GM21576 (cell line): Measurements from ENCODE around the gene UTS2R.
"Not testable (repeated sequence)": the region's sequence is repeated elsewhere in the genome, so short reads cannot be mapped to it uniquely, and the experiment has no call there.

Experiments
- ATAC-seq: cut with Tn5 transposase; IDR thresholded peaks from one replicate; pipeline ENCODE4 v1.9.1; 2021; ENCODE audit warnings: mild to moderate bottlenecking, moderate library complexity; ENCODE audit not compliant: unreplicated experiment

UTS2R gene

DNA sequence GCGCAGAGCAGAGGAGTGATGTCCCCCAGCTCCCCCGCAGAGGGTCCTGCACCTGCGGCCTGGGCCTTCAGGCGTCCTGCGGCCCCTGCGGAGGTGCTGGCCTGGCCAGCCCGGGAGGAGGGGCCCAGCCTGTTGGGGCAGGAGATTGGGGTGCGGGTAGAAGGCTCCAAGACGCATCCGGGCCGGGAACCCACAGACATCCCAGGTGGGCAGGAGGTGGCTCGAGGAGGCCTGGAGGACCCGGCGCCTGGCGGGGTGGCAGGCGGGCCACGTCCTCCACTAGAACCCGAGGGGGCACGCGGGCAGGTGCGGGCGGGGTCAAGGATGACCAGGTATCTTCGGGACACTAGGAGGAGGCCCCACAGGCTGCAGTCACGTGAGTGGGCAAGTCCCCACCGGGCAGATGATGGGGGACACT lies 37.4 kb upstream of the UTS2R start:
- no peak for ATAC-seq

DNA sequence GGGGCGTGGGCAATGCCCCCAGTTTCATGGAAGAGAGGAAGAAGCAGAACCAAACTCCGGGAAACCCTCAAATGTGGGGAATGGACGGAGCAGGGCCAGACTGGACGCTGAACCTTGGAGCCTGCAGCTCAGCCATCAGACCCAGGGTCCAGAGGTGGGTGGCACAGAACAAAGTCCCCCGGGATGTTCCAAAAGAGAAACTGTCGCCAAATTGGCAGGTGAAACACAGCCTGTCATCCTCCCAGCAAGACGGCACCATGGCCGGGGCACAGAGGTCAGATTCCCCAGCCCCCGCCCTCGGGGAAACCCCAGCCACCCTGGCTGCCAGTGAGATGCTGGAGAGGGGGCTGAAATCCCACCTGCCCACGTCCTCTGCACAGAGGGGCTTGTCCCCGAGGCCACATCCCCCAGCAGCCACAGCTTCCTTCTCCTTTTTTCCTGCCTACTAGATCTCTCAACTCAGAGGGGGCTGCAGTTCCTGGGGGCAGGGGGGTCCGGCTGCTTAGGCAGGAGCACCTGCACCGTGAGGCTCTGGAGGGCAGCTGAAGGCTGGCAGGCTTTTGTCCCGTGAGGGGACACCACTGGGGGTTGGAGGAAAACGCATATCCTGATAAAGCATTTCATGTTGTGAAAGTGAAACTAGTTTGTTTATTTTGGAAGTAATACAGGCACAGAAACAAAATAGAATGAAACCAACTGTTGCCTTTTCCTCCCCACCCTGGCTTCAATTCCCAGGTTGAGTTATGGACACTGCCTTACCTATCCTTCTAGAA lies 36.8 kb upstream of the UTS2R start:
- ATAC-seq: no peak

DNA sequence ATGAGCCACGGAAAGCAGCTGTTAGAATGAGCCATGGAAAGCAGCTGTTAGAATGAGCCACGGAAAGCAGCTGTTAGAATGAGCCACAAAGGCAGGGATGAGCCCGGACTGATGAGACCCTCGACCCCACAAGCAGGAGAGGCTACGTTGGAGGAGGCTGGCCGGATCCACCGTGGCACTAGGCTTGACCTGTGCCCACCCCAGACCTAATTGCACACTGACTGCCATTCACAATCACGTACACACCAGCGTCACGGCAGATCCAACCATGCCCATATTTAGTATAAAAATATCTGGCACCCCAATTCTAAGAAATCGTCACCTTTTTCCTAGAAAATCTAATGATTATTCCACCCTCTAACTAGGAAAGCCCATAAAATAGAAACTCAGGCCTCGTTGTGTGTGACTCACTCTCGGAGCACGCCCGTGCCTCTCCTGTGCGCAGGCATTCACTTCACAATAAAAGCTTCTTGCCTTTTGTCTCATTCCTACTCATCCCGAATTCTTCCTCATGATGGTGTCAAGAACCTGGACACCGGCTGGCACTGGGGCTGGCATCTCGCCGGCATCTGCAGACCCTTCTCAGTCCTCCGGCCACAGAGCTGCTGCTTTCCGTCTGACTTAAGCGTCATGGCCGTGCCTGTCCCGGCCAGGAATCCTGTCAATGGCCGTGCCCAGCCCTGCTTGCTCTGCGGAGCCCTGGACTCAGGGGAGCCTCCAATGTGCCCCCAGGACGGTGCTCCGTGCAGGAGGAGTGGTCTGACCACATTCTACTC lies 32.5 kb upstream of the UTS2R start:
- no peak for ATAC-seq

DNA sequence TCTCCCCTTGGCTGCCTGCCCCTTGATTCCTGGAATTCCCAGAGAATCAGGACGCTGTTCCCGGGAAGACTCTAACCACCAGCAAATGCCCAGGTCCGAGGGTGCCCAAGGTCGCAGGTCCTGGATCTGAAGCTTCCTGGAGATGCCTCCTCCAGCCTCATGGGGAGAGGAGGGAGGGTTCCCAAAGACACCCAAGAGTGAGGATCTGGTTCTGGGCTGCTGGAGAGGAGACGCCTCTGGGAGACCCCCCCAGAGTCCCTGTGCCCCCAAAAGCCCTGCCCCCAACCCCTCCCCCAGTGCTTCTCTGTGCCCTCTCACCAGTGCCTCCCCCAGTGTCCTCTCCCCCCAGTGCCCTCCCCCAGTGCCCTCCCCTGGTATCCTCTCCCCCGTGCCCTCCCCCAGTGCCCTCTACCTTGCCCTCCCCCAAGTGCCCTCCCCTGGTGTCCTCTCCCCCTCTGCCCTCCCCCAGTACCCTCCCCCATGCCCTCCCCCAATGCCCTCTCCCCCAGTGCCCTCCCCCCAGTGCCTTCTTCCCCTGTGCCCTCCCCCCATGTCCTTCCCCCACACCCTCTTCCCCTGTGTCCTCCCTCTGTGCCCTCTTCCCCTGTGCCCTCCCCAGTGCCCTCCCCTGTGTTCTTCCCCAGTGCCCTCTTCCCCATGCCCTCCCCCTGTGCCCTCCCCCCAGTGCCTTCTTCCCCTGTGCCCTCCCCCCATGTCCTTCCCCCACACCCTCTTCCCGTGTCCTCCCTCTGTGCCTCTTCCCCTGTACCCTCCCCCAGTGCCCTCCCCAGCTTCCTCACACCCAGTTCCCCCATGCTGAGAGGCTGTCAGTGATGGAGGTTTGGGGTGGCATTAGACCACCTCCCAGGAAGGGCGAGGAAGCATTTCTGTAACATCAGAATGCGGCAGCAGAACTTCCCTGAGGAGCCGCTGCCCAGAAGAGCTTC lies 31.7 kb upstream of the UTS2R start:
- ATAC-seq: no peak

DNA sequence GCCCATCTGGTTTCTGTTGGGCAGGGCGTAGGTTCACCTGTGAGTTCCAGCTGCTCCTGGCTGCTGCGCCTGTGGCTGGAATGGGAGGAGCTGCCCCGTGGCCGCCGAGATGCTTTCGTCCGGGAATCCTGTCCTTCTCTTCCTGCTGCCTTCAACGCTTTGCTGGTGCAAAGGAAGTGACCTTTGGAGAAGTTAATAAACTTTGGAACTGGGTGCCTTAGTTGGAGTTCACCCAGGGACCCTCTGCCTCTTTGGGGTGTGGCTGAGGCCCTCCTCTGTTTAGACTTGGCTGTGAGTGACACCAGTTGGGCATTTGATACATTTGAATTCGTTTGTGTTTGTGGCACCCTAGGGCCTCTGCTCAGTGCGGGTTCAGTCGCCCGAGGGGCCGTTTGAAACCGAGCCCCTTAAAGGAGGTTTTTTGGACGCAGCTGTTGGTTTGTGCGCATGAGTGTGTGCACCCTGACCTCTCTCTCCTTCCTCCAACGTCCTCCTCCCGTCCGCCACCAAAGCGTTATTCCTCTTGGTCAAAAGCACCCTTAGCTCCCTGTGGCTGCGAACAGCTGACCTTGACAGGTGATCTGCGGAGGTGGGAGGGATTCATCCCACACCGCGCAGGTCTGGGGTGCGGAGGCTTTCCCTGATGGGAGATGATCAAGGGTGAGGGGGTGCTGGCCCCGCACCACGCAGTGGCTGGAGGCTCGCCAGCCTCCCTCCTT lies 29.0 kb upstream of the UTS2R start:
- ATAC-seq: no peak

DNA sequence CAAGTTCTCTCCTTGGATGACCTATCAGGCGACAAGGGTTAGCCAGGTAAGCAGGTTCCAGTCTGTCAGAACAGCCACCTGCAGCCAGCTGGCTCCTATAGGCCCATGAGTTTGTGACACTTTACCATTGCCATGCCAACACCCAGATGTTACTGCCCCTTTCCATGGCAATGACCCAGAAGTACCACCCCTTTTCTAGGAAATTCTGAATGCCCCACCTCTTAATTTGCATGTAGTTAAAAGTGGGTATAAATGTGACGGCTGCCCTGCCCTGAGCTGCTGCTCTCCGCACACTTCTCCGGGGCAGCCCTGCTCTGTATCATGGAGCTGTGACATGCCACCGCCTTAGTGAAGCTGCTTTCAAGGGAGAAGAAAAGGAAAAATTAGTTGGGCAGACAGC lies 28.0 kb upstream of the UTS2R start:
- no peak for ATAC-seq

DNA sequence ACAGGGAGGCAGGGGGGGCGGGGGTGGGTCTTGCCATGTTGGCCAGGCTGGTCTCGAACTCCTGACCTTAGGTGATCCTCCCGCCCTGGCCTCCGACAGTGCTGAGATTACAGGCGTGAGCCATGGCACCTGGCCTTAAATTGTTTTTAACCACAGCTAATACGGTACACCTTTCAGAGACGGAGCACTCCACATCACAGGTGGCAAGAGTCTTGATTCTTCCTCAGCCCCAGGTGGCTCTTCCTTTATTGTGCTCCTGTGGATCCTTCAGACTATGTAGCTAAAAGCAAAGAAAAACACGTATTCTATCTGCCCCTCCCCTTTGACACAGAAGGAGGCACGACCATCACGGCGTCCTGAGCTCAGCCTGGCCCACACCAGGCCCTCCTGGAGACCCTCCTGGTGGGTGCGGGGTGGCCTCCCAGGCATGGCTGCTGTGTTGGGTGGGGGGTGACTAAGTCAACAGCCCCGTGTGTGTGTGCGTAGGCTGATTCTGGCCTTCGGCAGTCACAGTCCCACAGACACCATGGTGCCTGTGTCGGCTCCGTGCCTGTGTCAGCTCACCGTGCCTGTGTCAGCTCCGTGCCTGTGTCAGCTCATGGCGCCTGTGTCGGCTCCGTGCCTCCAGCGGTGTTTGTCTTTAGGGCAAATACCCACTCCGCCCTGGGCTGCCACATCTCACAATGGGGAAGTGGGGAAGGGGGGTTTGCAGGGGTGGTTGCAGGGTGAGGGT lies 27.2 kb upstream of the UTS2R start:
- no peak for ATAC-seq

DNA sequence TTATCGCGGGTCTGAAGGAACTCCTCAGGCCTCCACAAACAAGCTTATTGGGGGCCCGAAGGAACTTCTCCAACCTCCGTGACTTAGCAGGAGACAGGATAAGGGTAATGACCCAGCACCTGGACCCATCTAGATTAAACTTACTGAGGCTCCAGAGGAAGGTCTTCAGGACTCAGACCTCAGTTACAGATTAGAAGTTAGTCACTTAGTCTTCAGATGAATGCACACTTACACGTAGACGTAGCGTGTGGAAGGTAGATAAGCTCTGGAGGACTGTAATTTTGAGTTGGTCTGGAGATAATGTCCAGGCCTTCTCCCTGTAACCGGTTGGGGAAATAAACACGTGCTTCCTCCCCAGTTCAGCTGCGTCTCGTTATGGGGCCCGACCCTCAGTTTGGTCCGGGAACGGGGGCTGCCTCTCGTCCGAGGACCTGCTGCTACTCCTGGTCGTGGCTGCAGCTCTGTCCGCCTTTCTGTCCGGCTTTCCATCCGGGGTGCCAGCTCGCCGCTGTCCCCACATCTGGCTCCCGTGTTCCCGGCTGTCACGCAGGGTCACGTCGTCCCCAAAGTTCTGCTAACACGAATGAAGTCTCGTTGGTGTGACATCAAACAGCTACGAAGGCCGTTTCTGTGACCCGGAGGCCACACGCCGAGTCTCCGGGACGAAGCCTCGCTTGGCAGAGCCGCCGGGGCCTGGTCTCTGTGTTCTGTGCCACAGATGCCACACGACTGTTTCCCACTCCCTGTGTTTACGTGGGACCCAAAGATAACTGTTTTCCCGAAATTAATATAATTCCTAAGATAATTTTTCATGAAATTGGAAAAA lies 26.2 kb upstream of the UTS2R start:
- no peak for ATAC-seq

DNA sequence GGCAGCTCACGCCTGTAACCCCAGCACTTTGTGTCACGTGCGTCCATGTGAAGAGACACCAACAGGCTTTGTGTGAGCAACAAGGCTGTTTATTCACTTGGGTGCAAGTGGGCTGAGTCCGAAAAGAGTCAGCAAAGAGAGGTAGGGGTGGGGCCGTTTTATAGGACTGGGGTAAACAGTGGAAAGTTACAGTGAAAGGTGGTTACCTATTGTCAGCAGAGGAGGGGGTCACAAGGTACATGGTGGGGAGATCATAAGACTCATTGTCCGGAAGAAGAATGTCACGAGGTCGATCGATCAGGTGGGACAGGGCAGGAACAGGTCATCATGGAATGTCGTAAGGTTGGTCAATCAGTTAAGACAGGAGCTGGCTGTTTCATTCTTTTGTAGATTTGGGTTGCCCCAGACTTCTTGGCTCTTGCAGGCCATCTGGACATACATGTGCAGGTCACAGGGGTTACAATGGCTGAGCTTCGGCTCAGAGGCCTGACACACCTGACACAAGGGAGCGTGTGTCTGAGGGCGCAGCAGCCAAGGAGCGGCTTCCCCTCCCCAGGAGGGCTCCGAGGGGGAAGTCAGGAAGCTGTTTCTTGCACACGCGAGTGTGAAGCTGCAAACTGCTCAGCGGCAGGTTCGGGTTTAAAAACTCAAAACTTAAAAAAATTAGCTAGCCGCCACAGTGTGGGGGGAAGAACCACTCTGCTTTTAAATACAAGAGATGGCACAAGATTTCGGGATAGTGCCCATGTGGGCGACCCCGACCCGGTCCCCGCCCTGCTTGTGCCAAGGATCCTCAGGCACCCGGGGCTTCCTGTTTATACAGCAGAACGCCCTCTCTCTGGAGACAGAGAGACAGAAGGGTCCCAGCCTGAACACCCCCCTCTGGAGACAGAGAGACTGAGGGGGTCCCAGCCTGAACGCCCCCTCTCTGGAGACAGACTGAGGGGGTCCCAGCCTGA lies 24.9 kb upstream of the UTS2R start:
- ATAC-seq: no peak

DNA sequence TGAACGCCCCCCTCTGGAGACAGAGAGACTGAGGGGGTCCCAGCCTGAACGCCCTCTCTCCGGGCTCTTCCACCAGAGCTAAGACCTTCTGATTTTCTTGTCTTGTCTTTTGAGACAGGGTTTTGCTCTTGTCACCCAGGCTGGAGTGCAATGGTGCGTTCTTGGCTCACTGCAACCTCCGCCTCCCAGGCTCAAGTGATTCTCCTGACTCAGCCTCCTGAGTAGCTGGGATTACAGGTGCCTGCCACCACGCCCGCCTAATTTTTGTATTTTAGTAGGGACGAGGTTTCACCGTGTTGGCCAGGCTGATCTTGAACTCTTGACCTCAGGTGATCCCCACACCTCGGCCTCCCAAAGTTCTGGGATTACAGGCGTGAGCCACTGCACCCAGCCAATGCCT lies 23.6 kb upstream of the UTS2R start:
- not testable (repeated sequence) for ATAC-seq

DNA sequence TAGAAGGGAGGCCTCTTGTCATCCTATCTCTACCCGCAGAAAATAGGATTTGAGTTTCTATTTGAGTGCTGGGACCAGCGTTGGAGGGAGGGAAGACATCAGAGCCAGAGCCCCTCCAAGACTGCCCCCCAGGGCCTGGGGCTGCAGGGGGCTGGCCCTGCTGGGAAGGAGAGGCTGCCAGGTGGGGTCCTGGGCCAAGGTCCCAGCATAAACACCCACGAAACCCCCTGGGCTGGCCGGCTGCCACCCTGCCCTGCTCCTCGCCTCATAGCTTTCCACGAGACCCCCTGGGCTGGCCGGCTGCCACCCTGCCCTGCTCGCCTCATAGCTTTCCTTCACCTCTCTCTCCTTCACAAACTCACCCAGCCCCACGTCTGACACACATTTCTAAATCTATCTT lies 23.1 kb upstream of the UTS2R start:
- ATAC-seq: no peak

DNA sequence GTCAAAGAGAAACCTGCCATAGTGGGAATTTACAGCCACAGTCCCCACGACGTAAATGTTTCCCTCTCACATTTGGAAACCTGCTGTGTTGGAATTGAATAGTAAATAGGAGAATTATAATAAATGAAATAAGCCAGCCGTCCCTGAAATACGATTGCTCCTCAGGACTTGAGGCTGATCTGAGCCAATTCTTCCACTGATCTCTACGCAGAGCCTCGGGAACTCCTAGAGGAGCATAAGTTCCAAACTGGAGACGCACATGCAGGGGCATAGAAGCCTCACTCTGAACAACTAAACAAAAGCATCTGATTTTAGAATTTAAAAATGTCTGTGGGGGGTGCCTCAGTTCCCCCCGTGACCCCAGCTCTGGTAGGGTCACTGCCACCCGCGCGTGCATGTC lies 22.7 kb upstream of the UTS2R start:
- ATAC-seq: no peak

DNA sequence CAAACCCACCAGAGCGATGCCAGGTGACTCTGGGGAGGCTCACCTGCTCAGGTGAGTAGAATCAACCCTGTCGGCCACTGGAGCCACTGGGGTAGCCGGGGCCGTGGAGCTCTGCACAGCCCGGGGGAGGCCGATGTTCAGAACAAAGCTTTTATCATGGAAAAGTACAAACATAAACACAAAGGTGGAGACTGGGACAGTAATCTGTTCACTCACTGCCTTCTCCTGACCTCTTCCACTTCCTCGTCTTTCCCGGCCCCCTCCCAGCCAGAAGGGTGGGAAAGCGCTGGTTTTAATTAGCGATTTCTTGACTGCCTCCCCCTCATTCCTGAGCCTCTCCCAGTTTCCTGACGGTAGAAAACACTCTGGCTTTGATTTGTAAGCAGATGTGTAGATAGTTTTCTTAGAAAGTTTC lies 22.3 kb upstream of the UTS2R start:
- no peak for ATAC-seq

DNA sequence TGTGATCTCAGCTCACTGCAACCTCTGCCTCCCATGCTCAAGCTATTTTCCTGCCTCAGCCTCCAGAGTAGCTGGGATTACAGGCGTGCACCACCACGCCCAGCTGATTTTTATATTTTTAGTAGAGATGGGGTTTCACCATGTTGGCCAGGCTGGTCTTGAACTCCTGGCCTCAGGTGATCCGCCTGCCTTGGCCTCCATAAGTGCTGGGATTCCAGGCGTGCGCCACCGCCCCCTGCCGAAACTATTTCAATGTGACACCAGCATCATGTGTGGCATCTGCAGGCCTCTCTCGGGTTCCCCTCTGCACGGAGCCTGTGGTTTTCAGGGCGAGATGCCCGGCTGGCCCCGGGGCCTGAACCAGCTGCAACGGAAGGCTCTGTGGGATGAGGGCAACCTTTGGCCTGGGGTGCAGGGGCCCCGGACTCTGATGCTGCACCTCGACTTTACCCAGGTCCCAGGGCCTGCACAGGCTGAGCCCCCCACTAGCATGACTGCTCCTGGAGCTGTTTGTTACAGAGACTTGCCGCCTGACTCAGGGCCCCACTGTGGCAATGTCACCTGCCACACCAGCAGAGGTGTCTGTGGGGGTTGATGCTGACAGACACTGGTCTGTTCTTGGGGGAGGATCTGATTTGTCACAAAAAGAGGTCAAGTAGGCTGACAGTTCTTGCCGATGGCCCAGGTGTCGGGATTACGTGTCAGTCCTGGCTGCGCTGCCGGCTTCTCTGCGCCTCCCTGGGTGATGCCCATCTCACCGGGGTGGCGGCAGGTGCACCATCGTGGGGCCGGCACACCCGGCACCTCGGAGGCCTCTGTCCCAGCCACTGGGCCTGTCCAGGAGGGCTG lies 21.2 kb upstream of the UTS2R start:
- ATAC-seq: no peak

DNA sequence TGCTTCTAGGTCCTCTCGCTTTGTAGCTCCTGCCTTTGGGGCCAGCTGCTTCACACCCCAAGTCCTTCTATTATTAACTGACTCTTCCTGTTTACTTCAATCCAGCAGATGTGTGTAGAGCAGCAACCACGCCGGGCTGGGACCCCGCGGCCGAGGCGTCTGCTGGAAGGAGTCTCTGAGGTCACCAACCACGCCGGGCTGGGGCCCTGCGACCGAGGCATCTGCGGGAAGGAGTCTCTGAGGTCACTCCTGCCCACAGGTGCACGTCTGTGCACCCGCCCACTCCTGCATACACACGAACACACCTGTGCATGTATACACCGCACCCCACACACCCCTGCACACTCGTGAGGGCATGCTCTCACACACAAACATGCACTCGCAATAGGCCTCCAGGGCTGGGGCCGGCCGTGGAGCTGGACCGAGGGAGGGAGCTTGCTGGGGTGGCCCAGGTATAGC lies 20.3 kb upstream of the UTS2R start:
- no peak for ATAC-seq

DNA sequence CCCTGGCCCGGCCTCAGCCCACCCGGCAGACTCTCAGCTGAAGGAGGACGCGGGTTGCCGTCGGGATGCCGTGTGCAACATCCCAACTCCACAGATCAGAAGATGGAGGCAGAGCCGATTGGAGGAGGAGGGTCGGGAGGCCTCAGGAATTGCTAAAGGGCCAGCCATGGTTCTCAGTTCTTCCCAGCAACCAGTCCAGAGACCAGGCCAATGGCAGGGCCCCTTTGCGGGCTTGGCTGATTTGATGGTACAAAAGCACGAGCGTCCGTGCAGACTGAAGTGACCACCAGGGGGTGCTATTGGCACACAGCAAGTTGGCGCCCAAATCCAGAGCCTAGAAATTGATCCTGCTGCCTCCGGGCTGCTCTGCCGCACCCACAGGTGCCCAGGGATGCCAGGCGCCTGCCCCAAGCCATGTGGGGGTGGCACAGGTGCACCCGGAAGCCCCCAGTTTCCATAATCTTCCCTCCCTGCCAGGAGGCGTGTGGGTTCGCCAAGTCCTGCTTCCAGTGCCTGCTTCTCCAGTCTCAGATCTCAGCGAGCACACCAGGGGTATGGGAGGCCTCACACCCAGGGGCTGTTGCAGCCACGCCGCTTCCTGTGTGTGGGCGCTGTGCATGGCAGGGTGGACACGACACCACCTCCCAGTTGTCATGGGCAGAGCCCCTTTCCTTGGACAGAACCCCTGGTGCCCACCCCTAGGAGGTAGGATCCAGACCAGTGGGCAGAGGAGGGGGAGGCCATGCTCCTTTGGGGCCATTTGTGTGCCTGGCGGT lies 19.7 kb upstream of the UTS2R start:
- no peak for ATAC-seq
